ENCODE results near the gene RRP15. TPM values are rescaled to one million over a fixed set of nuclear protein-coding genes. Genes with fewer than 3 reads are reported as not detected.

Gene RRP15
- total RNA-seq, 1 donor from 2014 or later, result 7.8 TPM

Other genes with a start within 250 kb of the RRP15 start
- 36.2 and 38.6 TPM in 2 replicates for gene TGFB2, start 60.0 kb downstream of the RRP15 start, total RNA-seq

Data from dermis blood vessel endothelial cell (primary cell).